ENCODE measurements around the gene DUS2.

- TF ChIP-seq CTCF (IDR thresholded peaks at IDR 0.05) (no peak), ATF2 (CRISPR knock-in tag; IDR thresholded peaks at IDR 0.05; ENCODE audit: borderline replicate concordance, low read depth) (no peak), E2F4 (CRISPR knock-in tag; IDR thresholded peaks at IDR 0.05; ENCODE audit: borderline replicate concordance, low read depth) (no peak)
These were observed 56.7 kb downstream of the DUS2 start for GRCh38 chr16:68079626-68080344.
